Stomach (tissue), 4 donors: ENCODE measurements around the gene PRXL2B.

Experiments
- POLR2A ChIP-seq, 4 donors: fragments of 450-650 bp; IDR thresholded peaks; one replicate each; pipeline ENCODE4 v1.6.1; 2016; ENCODE audit warnings: antibody characterized with exemption in 4 of 4, control low read depth in 2 of 4, mild to moderate bottlenecking in 1 of 4, moderate library complexity in 1 of 4
- TF ChIP-seq, protein P1 (sequence below), 7 experiments: fragments of 450-650 bp in 4 of 7; fragments of 200-600 bp in 3 of 7; sonication (generic) in 3 of 7; IDR thresholded peaks; one replicate each; pipeline ENCODE4 v1.5.1; 2016 to 2019; ENCODE audit warnings: antibody characterized with exemption in 7 of 7, control low read depth in 2 of 7, mild to moderate bottlenecking in 1 of 7

DNA sequence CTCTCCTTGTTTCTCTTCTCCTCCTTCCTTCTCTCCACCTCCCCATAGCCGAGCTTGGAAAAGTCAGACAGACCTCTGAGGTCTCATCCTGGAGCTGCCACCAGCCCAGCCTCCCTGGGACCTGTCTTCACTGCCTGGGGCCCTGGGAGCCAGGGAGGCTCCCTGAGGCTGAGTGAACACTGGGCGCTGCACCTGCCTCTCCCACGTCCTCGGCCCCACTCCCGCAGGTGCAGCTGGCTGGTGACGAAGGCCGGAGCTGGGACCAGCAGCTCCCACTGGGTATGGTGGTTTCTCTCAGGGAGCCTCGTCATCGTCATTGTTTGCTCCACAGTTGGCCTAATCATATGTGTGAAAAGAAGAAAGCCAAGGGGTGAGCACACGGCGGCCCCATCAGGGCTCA, 25.1 kb upstream of the PRXL2B start:
- TF ChIP-seq, protein P1, sequence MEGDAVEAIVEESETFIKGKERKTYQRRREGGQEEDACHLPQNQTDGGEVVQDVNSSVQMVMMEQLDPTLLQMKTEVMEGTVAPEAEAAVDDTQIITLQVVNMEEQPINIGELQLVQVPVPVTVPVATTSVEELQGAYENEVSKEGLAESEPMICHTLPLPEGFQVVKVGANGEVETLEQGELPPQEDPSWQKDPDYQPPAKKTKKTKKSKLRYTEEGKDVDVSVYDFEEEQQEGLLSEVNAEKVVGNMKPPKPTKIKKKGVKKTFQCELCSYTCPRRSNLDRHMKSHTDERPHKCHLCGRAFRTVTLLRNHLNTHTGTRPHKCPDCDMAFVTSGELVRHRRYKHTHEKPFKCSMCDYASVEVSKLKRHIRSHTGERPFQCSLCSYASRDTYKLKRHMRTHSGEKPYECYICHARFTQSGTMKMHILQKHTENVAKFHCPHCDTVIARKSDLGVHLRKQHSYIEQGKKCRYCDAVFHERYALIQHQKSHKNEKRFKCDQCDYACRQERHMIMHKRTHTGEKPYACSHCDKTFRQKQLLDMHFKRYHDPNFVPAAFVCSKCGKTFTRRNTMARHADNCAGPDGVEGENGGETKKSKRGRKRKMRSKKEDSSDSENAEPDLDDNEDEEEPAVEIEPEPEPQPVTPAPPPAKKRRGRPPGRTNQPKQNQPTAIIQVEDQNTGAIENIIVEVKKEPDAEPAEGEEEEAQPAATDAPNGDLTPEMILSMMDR (IDR thresholded peaks at IDR 0.05) = no peak
- TF ChIP-seq POLR2A (IDR thresholded peaks at IDR 0.05) = no peak
